Loucy (cell line): ENCODE measurements around the gene ZC3H18.
"Not testable (repeated sequence)": the region's sequence is repeated elsewhere in the genome, so short reads cannot be mapped to it uniquely, and the experiment has no call there.

Experiments used
- H2AFZ ChIP-seq: fragments of 200-600 bp; sonication (generic); 2 replicates; pipeline ENCODE4 v1.6.0; 2016; ENCODE audit warnings: antibody characterized with exemption, mild to moderate bottlenecking, low read length, moderate library complexity
- H3F3A ChIP-seq: fragments of 200-600 bp; 2 replicates; pipeline ENCODE4 v1.6.0; 2016; ENCODE audit warnings: antibody characterized with exemption, low read depth, mild to moderate bottlenecking
- H3K27me3 ChIP-seq: fragments of 200-600 bp; sonication (generic); 2 replicates; pipeline ENCODE4 v1.6.1; 2014; ENCODE audit warnings: low read length, mild to moderate bottlenecking; ENCODE audit not compliant: insufficient read depth, poor library complexity, severe bottlenecking
- H3K36me3 ChIP-seq: fragments of 200-600 bp; sonication (generic); 2 replicates; pipeline ENCODE4 v1.6.1; 2016; ENCODE audit warnings: low read length; ENCODE audit not compliant: insufficient read depth
- H3K4me1 ChIP-seq: fragments of 200-600 bp; sonication (generic); 2 replicates; pipeline ENCODE4 v1.5.1; 2014; ENCODE audit warnings: low read length, mild to moderate bottlenecking; ENCODE audit not compliant: insufficient read depth, poor library complexity, severe bottlenecking
- H3K4me2 ChIP-seq: fragments of 200-600 bp; sonication (generic); 2 replicates; pipeline ENCODE4 v1.6.0; 2014; ENCODE audit warnings: antibody characterized with exemption, low read length, low read depth, mild to moderate bottlenecking; ENCODE audit not compliant: poor library complexity, severe bottlenecking
- H3K4me3 ChIP-seq: fragments of 200-600 bp; sonication (generic); 2 replicates; pipeline ENCODE4 v1.5.1; 2014; ENCODE audit warnings: low read length, mild to moderate bottlenecking, mixed read lengths; ENCODE audit not compliant: poor library complexity, severe bottlenecking
- H3K79me2 ChIP-seq: fragments of 200-600 bp; sonication (generic); 2 replicates; pipeline ENCODE4 v1.6.1; 2014; ENCODE audit warnings: low read length; ENCODE audit not compliant: insufficient read depth
- H3K9ac ChIP-seq: fragments of 200-600 bp; sonication (generic); 2 replicates; pipeline ENCODE4 v1.6.0; 2014; ENCODE audit warnings: mild to moderate bottlenecking, low read depth, low read length, moderate library complexity; ENCODE audit not compliant: poor library complexity, severe bottlenecking
- H3K9me2 ChIP-seq: fragments of 200-600 bp; sonication (generic); replicated peaks from 2 replicates; pipeline ENCODE4 v1.6.1; 2016; ENCODE audit warnings: low read depth, low read length, mixed read lengths
- H3K9me3 ChIP-seq: fragments of 200-600 bp; sonication (generic); 2 replicates; pipeline ENCODE4 v1.6.1; 2014; ENCODE audit warnings: mild to moderate bottlenecking, antibody characterized with exemption, low read length, low read depth; ENCODE audit not compliant: insufficient read depth
- H4K20me1 ChIP-seq: fragments of 200-600 bp; sonication (generic); 2 replicates; pipeline ENCODE4 v1.6.0; 2014; ENCODE audit warnings: antibody characterized with exemption, low read length, mild to moderate bottlenecking; ENCODE audit not compliant: insufficient read depth, poor library complexity, severe bottlenecking
- CTCF ChIP-seq: fragments of 200-600 bp; sonication (generic); conservative IDR thresholded peaks from 2 replicates; pipeline ENCODE4 v1.5.1; 2014; ENCODE audit warnings: mild to moderate bottlenecking, antibody characterized with exemption, low read length
- EZH2phosphoT487 ChIP-seq: fragments of 200-600 bp; IDR thresholded peaks from 2 replicates; pipeline ENCODE4 v1.6.1; 2018; ENCODE audit warnings: antibody characterized with exemption, mild to moderate bottlenecking, moderate library complexity, borderline replicate concordance

ZC3H18 gene

GRCh38 chr16:88667461-88667860 is 97.3 kb downstream of the ZC3H18 start:
- Histone ChIP-seq H3K36me3 (no peaks in the 10 kb centered on the region), H2AFZ (no peak overlapping the region), H3K4me2 (no peak overlapping the region)

DNA sequence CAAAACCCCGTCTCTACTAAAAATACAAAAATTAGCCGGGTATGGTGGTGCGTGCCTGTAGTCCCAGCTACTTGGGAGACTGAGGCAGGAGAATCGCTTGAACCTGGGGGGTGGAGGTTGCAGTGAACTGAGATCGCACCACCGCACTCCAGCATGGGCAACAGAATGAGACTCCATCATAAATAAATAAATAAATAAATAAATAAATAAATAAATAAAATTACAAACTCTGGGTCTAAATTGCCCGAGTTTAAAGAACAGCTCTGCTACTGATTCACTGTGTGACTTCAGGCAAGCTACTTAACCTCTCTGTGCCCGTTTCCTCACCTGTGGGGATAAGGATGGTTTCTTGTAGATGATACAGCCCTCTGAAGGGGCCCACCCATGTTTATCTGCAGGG is 99.3 kb downstream of the ZC3H18 start:
- not testable (repeated sequence) for H3K79me2 ChIP-seq, H3K4me1 ChIP-seq, H3K9ac ChIP-seq, H3K9me2 ChIP-seq, H2AFZ ChIP-seq, H4K20me1 ChIP-seq, H3K4me3 ChIP-seq, H3K4me2 ChIP-seq, H3K27me3 ChIP-seq, H3K9me3 ChIP-seq, H3K36me3 ChIP-seq, H3F3A ChIP-seq

More at GRCh38 chr16:88667461-88667860, 97.3 kb downstream of the ZC3H18 start:
- H3K79me2 ChIP-seq = peaks cover 3% of the 10 kb centered on the region; the same call in 1 of the 2 replicates
- no peaks in the 10 kb centered on the region for H3K9me2 ChIP-seq
- H3F3A ChIP-seq = no peaks in the 10 kb centered on the region
- H3K4me1 ChIP-seq = no peaks in the 10 kb centered on the region
- TF ChIP-seq EZH2phosphoT487 (no peak), CTCF (no peak)
- no peaks in the 10 kb centered on the region for H3K9me3 ChIP-seq
- H3K27me3 ChIP-seq = no peaks in the 10 kb centered on the region
- no peak overlapping the region for H3K4me3 ChIP-seq
- H3K9ac ChIP-seq = no peak overlapping the region
- no peaks in the 10 kb centered on the region for H4K20me1 ChIP-seq

DNA sequence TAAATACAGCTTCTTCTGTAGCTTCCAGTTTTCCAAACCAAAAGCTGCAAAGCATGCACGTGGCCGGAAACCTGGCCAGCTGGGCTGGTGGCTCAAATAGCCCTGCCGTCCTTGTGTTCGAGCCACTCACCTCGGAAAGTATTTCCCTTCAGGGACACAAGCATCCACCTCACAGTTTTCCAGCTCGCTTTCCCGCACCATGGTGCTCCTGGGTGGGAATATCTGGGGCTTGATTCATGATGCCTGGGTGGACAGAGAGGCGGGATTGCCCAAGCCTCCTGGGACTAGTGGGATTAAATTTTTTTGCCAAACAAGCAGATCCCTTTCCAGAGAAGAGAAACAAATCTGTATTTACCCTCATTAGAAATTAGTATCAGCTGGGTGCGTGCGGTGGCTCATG is 99.8 kb downstream of the ZC3H18 start:
- Histone ChIP-seq H3K27me3 (no peaks in the 10 kb centered on the region), H2AFZ (no peak overlapping the region), H3K9me2 (no peaks in the 10 kb centered on the region), H3F3A (no peaks in the 10 kb centered on the region), H3K4me1 (no peaks in the 10 kb centered on the region), H3K4me2 (no peak overlapping the region), H3K9ac (no peak overlapping the region), H3K36me3 (no peaks in the 10 kb centered on the region), H3K9me3 (no peaks in the 10 kb centered on the region), H3K79me2 (no peaks in the 10 kb centered on the region), H4K20me1 (no peaks in the 10 kb centered on the region), H3K4me3 (no peak overlapping the region)
- TF ChIP-seq EZH2phosphoT487 = no peak
- no peak for TF ChIP-seq CTCF

DNA sequence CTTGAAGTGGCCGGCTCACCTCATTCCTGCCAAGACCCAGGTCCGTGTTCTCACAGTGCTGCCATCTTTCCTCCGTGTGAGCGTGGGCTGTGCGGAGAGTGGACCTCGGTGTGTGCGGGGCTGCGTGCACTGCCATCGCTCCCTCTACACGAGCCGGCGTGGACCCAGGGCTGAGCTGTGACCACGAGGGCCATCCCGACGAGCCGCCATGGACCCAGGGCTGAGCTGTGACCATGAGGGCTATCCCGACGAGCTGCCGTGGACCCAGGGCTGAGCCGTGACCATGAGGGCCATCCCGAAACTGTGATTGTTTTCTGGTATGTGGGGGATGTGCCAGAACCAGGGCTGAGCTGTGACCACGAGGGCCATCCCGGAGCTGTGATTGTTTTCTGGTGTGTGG is 101.6 kb downstream of the ZC3H18 start:
- no peak overlapping the region for H3K9ac ChIP-seq
- H2AFZ ChIP-seq = no peak overlapping the region
- no peaks in the 10 kb centered on the region for H3K9me3 ChIP-seq
- H3K4me3 ChIP-seq = no peak overlapping the region
- no peaks in the 10 kb centered on the region for H3K4me1 ChIP-seq
- H3K9me2 ChIP-seq = no peaks in the 10 kb centered on the region
- H3F3A ChIP-seq = no peaks in the 10 kb centered on the region
- H3K36me3 ChIP-seq = no peaks in the 10 kb centered on the region
- TF ChIP-seq EZH2phosphoT487 (no peak), CTCF (no peak)
- no peak overlapping the region for H3K4me2 ChIP-seq
- no peaks in the 10 kb centered on the region for H3K79me2 ChIP-seq
- no peaks in the 10 kb centered on the region for H4K20me1 ChIP-seq
- no peaks in the 10 kb centered on the region for H3K27me3 ChIP-seq
